ENCODE results near the gene ARL6IP4.
A peak's percentile ranks its signal among the peaks of the same experiment; 100 is the strongest.

ARL6IP4 gene

GRCh38 chr12:122942637-122943036, 37.8 kb upstream of the ARL6IP4 start:
- in situ Hi-C loops (cut with HindIII; ENCODE audit: low sequenced_read_pairs), result no loop called here
- TF ChIP-seq CTCF (IDR thresholded peaks at IDR 0.05; ENCODE audit: low read depth, low read length, missing control alignments), result no peak
- no peak overlapping the region for H3K4me3 ChIP-seq (ENCODE audit: low read depth, low read length)
- DNase-seq (ENCODE audit: low read depth), result no peak

GRCh38 chr12:122943196-122943595, 37.3 kb upstream of the ARL6IP4 start:
- no peak for DNase-seq (ENCODE audit: low read depth)
- no peak overlapping the region for H3K4me3 ChIP-seq (ENCODE audit: low read depth, low read length)

GRCh38 chr12:122944605-122945592, 35.6 kb upstream of the ARL6IP4 start:
- in situ Hi-C loops (cut with HindIII; ENCODE audit: low sequenced_read_pairs), result loop anchor here (5.0 kb wide), 1 partner anchor 63 kb away; no protein-coding TSS in a partner anchor

More at GRCh38 chr12:122943196-122943595, 37.3 kb upstream of the ARL6IP4 start:
- in situ Hi-C loops (cut with HindIII; ENCODE audit: low sequenced_read_pairs), result no loop called here
- no peak for TF ChIP-seq CTCF (IDR thresholded peaks at IDR 0.05; ENCODE audit: low read depth, low read length, missing control alignments)

GRCh38 chr12:122946690-122947341, 33.7 kb upstream of the ARL6IP4 start:
- in situ Hi-C loops (cut with HindIII; ENCODE audit: low sequenced_read_pairs), result loop anchor here (5.0 kb wide), 1 partner anchor 65 kb away; no protein-coding TSS in a partner anchor
- TF ChIP-seq CTCF (IDR thresholded peaks at IDR 0.05; ENCODE audit: low read depth, low read length, missing control alignments), result peak; percentile 54
- DNase-seq (ENCODE audit: low read depth), result peak; percentile 98
- no peak overlapping the region for H3K4me3 ChIP-seq (ENCODE audit: low read depth, low read length)

More at GRCh38 chr12:122944605-122945592, 35.6 kb upstream of the ARL6IP4 start:
- TF ChIP-seq CTCF (IDR thresholded peaks at IDR 0.05; ENCODE audit: low read depth, low read length, missing control alignments), result no peak
- H3K4me3 ChIP-seq (ENCODE audit: low read depth, low read length), result no peak overlapping the region
- DNase-seq (ENCODE audit: low read depth), result no peak

GRCh38 chr12:122947352-122947792, 33.1 kb upstream of the ARL6IP4 start:
- in situ Hi-C loops (cut with HindIII; ENCODE audit: low sequenced_read_pairs), result loop anchor here (5.0 kb wide), 1 partner anchor 65 kb away; no protein-coding TSS in a partner anchor
- no peak for DNase-seq (ENCODE audit: low read depth)
- peak; percentile 15 for TF ChIP-seq CTCF (IDR thresholded peaks at IDR 0.05; ENCODE audit: low read depth, low read length, missing control alignments)
- no peak overlapping the region for H3K4me3 ChIP-seq (ENCODE audit: low read depth, low read length)

- no peak for TF ChIP-seq CTCF (IDR thresholded peaks at IDR 0.05; ENCODE audit: low read depth, low read length, missing control alignments)
Measured at GRCh38 chr12:122948605-122949004, 31.9 kb upstream of the ARL6IP4 start.

More at GRCh38 chr12:122948605-122949004, 31.9 kb upstream of the ARL6IP4 start:
- no peak for DNase-seq (ENCODE audit: low read depth)
- in situ Hi-C loops (cut with HindIII; ENCODE audit: low sequenced_read_pairs), result loop anchor here (5.0 kb wide), 1 partner anchor 66 kb away; no protein-coding TSS in a partner anchor
- H3K4me3 ChIP-seq (ENCODE audit: low read depth, low read length), result no peak overlapping the region

All from astrocyte of the cerebellum (primary cell).